Trophoblast cell (in vitro differentiated cells and primary cell): ENCODE data around the gene KCNMA1.
A peak's percentile ranks its signal among the peaks of the same experiment; 100 is the strongest.

ENCODE experiments used
- DNase-seq, 2 donors: peaks; one replicate each; pipeline ENCODE4 v3.0.0-alpha.2; 2016
- H2AFZ ChIP-seq: 2 replicates; pipeline ENCODE4 v1.6.1; 2013; ENCODE audit warnings: low read length, moderate library complexity, mild to moderate bottlenecking; ENCODE audit not compliant: insufficient read depth, poor library complexity
- H2AK5ac ChIP-seq: 2 replicates; pipeline ENCODE4 v1.6.1; 2013; ENCODE audit warnings: mild to moderate bottlenecking, low read length
- H2BK120ac ChIP-seq: 2 replicates; pipeline ENCODE4 v1.6.1; 2013; ENCODE audit warnings: low read length, mild to moderate bottlenecking, moderate library complexity; ENCODE audit not compliant: insufficient read depth, poor library complexity
- H2BK12ac ChIP-seq: 2 replicates; pipeline ENCODE4 v1.6.1; 2013; ENCODE audit warnings: mild to moderate bottlenecking, low read length, moderate library complexity
- H2BK5ac ChIP-seq: 2 replicates; pipeline ENCODE4 v1.6.1; 2013; ENCODE audit warnings: low read length, low read depth, moderate library complexity, mild to moderate bottlenecking; ENCODE audit not compliant: poor library complexity
- H3K14ac ChIP-seq: 2 replicates; pipeline ENCODE4 v1.6.1; 2013; ENCODE audit warnings: mild to moderate bottlenecking, low read length
- H3K18ac ChIP-seq: 2 replicates; pipeline ENCODE4 v1.6.1; 2013; ENCODE audit warnings: mild to moderate bottlenecking, low read length
- H3K23ac ChIP-seq: 2 replicates; pipeline ENCODE4 v1.6.1; 2013; ENCODE audit warnings: low read length
- H3K27ac ChIP-seq: 2 replicates; pipeline ENCODE4 v1.5.1; 2013; ENCODE audit warnings: low read depth, mild to moderate bottlenecking, inconsistent platforms, low read length, moderate library complexity
- H3K27me3 ChIP-seq: 2 replicates; pipeline ENCODE4 v1.6.1; 2013; ENCODE audit warnings: inconsistent platforms, mild to moderate bottlenecking, low read length, moderate library complexity; ENCODE audit not compliant: insufficient read depth
- H3K36me3 ChIP-seq, 2 experiments: 1 replicate in 1 of 2; 2 replicates in 1 of 2; pipeline ENCODE4 v1.6.1; 2013; ENCODE audit warnings: low read length in 2 of 2, mild to moderate bottlenecking in 2 of 2, moderate library complexity in 1 of 2; ENCODE audit not compliant: insufficient read depth in 2 of 2, control insufficient read depth in 1 of 2
- H3K4ac ChIP-seq: 2 replicates; pipeline ENCODE4 v1.6.1; 2013; ENCODE audit warnings: low read depth, mild to moderate bottlenecking, low read length, moderate library complexity
- H3K4me1 ChIP-seq, 2 experiments: 1 replicate in 1 of 2; 2 replicates in 1 of 2; pipeline ENCODE4 v1.6.1; 2013; ENCODE audit warnings: low read length in 2 of 2, mild to moderate bottlenecking in 2 of 2, moderate library complexity in 1 of 2; ENCODE audit not compliant: insufficient read depth in 2 of 2, control insufficient read depth in 1 of 2
- H3K4me2 ChIP-seq: 2 replicates; pipeline ENCODE4 v1.6.1; 2013; ENCODE audit warnings: inconsistent platforms, mild to moderate bottlenecking, low read length, moderate library complexity
- H3K4me3 ChIP-seq: 2 replicates; pipeline ENCODE4 v1.5.1; 2013; ENCODE audit warnings: mild to moderate bottlenecking, low read depth, low read length, inconsistent platforms
- H3K79me1 ChIP-seq: one replicate; pipeline ENCODE4 v1.6.1; 2013; ENCODE audit warnings: low read length
- H3K79me2 ChIP-seq: 2 replicates; pipeline ENCODE4 v1.6.1; 2013; ENCODE audit warnings: low read length, mild to moderate bottlenecking; ENCODE audit not compliant: control insufficient read depth, insufficient read depth, poor library complexity
- H3K9ac ChIP-seq: 2 replicates; pipeline ENCODE4 v1.6.1; 2013; ENCODE audit warnings: mild to moderate bottlenecking, low read length
- H3K9me3 ChIP-seq: 2 replicates; pipeline ENCODE4 v1.6.1; 2013; ENCODE audit warnings: low read depth, mild to moderate bottlenecking, control low read depth, inconsistent platforms, low read length; ENCODE audit not compliant: insufficient read depth
- H4K12ac ChIP-seq: 2 replicates; pipeline ENCODE4 v1.6.1; 2013; ENCODE audit warnings: low read depth, mild to moderate bottlenecking, low read length, moderate library complexity
- H4K8ac ChIP-seq: 2 replicates; pipeline ENCODE4 v1.6.1; 2013; ENCODE audit warnings: low read depth, mild to moderate bottlenecking, low read length, moderate library complexity
- H4K91ac ChIP-seq: one replicate; pipeline ENCODE4 v1.6.1; 2013; ENCODE audit warnings: low read depth, mild to moderate bottlenecking, low read length, moderate library complexity
- WGBS: extraction: QIAGEN DNeasy Blood & Tissue Kit; methylation state at CpG from one replicate; pipeline ENCODE4 v1.1.7; 2013; ENCODE audit warnings: missing lambda C conversion rate; ENCODE audit not compliant: insufficient read length, insufficient coverage; ENCODE audit errors: extremely low coverage; 5-methylcytosine and 5-hydroxymethylcytosine counted together

KCNMA1 gene

GRCh38 chr10:77186936-77187335, 450.7 kb downstream of the KCNMA1 start:
- H3K4me2 ChIP-seq = no peak overlapping the region
- peak overlapping the region; percentile 30 for H3K14ac ChIP-seq
- no peak overlapping the region for H2AFZ ChIP-seq
- WGBS = no CpG with 5 or more reads among the region's 3 CpGs
- H3K4me3 ChIP-seq = no peak overlapping the region
- H3K79me1 ChIP-seq = peaks cover 30% of the 10 kb centered on the region
- H2BK120ac ChIP-seq = peak overlapping the region; percentile 45
- H3K4me1 ChIP-seq = peaks cover 12 to 21% of the 10 kb centered on the region in 2 experiments
- peaks cover 4% of the 10 kb centered on the region for H3K79me2 ChIP-seq
- H3K23ac ChIP-seq = no peak overlapping the region
- no peaks in the 10 kb centered on the region for H3K9me3 ChIP-seq
- H3K36me3 ChIP-seq = peaks cover 4 to 5% of the 10 kb centered on the region in 2 experiments
- H2BK12ac ChIP-seq = peak overlapping the region; percentile 39
- H2AK5ac ChIP-seq = peak overlapping the region; percentile 8
- H3K27ac ChIP-seq = peak overlapping the region; percentile 76
- peak overlapping the region; percentile 73 for H2BK5ac ChIP-seq
- peak overlapping the region; percentile 16 for H4K8ac ChIP-seq
- no peak overlapping the region for H4K12ac ChIP-seq
- H3K9ac ChIP-seq = no peak overlapping the region
- H3K27me3 ChIP-seq = no peaks in the 10 kb centered on the region
- no peak for DNase-seq
- peak overlapping the region; percentile 83 for H4K91ac ChIP-seq
- H3K18ac ChIP-seq = no peak overlapping the region
- H3K4ac ChIP-seq = peak overlapping the region; percentile 13

GRCh38 chr10:77185696-77186095, 451.9 kb downstream of the KCNMA1 start:
- Histone ChIP-seq H3K9me3 (no peaks in the 10 kb centered on the region), H2BK12ac (peak overlapping the region; percentile 50), H3K18ac (no peak overlapping the region), H3K4me3 (no peak overlapping the region), H2BK5ac (no peak overlapping the region), H3K23ac (no peak overlapping the region), H2AFZ (no peak overlapping the region), H4K8ac (peak overlapping the region; percentile 8), H3K4me1 (peaks cover 16 to 24% of the 10 kb centered on the region in 2 experiments), H3K36me3 (peaks cover 4 to 5% of the 10 kb centered on the region in 2 experiments), H3K4me2 (no peak overlapping the region), H3K9ac (no peak overlapping the region), H3K79me1 (peaks cover 32% of the 10 kb centered on the region), H3K4ac (no peak overlapping the region), H2BK120ac (peak overlapping the region; percentile 20), H4K91ac (peak overlapping the region; percentile 60), H2AK5ac (peak overlapping the region; percentile 6), H3K27me3 (no peaks in the 10 kb centered on the region), H3K27ac (peak overlapping the region; percentile 22), H3K14ac (peak overlapping the region; percentile 39), H4K12ac (no peak overlapping the region), H3K79me2 (peaks cover 4% of the 10 kb centered on the region)
- no peak for DNase-seq
- no CpG with 5 or more reads among the region's 2 CpGs for WGBS

GRCh38 chr10:77182803-77183202, 454.8 kb downstream of the KCNMA1 start:
- H2BK12ac ChIP-seq = peak overlapping the region; percentile 68

GRCh38 chr10:77180794-77181193, 456.8 kb downstream of the KCNMA1 start:
- peaks cover 19% of the 10 kb centered on the region for H3K79me1 ChIP-seq
- H4K8ac ChIP-seq = peak overlapping the region; percentile 22
- H3K23ac ChIP-seq = no peak overlapping the region
- H4K12ac ChIP-seq = no peak overlapping the region
- H3K36me3 ChIP-seq = peaks cover 4 to 8% of the 10 kb centered on the region in 2 experiments
- H2AK5ac ChIP-seq = peak overlapping the region; percentile 44
- H2BK12ac ChIP-seq = peak overlapping the region; percentile 59
- no peak overlapping the region for H3K4me2 ChIP-seq
- no peaks in the 10 kb centered on the region for H3K27me3 ChIP-seq
- no peaks in the 10 kb centered on the region for H3K9me3 ChIP-seq
- peak overlapping the region; percentile 70 for H4K91ac ChIP-seq
- WGBS = no CpG with 5 or more reads among the region's 2 CpGs
- no peak overlapping the region for H3K4ac ChIP-seq
- no peak overlapping the region for H3K9ac ChIP-seq
- H3K4me3 ChIP-seq = no peak overlapping the region
- peak overlapping the region; percentile 46 for H3K14ac ChIP-seq
- peak overlapping the region; percentile 47 for H2BK120ac ChIP-seq
- no peak overlapping the region for H3K27ac ChIP-seq
- H2AFZ ChIP-seq = no peak overlapping the region
- peaks cover 4 to 13% of the 10 kb centered on the region in 2 experiments for H3K4me1 ChIP-seq
- peaks cover 2% of the 10 kb centered on the region for H3K79me2 ChIP-seq
- no peak for DNase-seq
- no peak overlapping the region for H3K18ac ChIP-seq
- H2BK5ac ChIP-seq = no peak overlapping the region

More at GRCh38 chr10:77182803-77183202, 454.8 kb downstream of the KCNMA1 start:
- peaks cover 4 to 8% of the 10 kb centered on the region in 2 experiments for H3K36me3 ChIP-seq
- peak overlapping the region; percentile 17 for H4K8ac ChIP-seq
- H3K79me1 ChIP-seq = peaks cover 29% of the 10 kb centered on the region
- H2AK5ac ChIP-seq = no peak overlapping the region
- peak overlapping the region; percentile 39 for H4K91ac ChIP-seq
- H3K27me3 ChIP-seq = no peaks in the 10 kb centered on the region
- no CpG with 5 or more reads among the region's 1 CpG for WGBS
- no peak overlapping the region for H4K12ac ChIP-seq
- H3K4me1 ChIP-seq = peaks cover 6 to 24% of the 10 kb centered on the region in 2 experiments
- peak overlapping the region; percentile 2 for H3K14ac ChIP-seq
- no peak for DNase-seq
- H3K4me2 ChIP-seq = no peak overlapping the region
- no peak overlapping the region for H2AFZ ChIP-seq
- no peak overlapping the region for H3K27ac ChIP-seq
- H3K23ac ChIP-seq = no peak overlapping the region
- H2BK5ac ChIP-seq = no peak overlapping the region
- H2BK120ac ChIP-seq = peak overlapping the region; percentile 39
- H3K79me2 ChIP-seq = peaks cover 2% of the 10 kb centered on the region
- H3K4me3 ChIP-seq = no peak overlapping the region
- H3K9me3 ChIP-seq = no peaks in the 10 kb centered on the region
- no peak overlapping the region for H3K18ac ChIP-seq
- H3K4ac ChIP-seq = no peak overlapping the region
- H3K9ac ChIP-seq = no peak overlapping the region
